ENCODE results near the gene RSL1D1. TPM values are rescaled to one million over a fixed set of nuclear protein-coding genes. Genes with fewer than 3 reads are reported as not detected.

The RSL1D1 gene
- total RNA-seq, 1 experiment from 2014 or later, result 195 TPM

- in situ Hi-C loops (cut with HindIII; ENCODE audit: low pct_unique_long_range_greater_than_20kb, low sequenced_read_pairs), result no loop called here
- ATAC-seq, result no peak
These were observed 51.6 kb downstream of the RSL1D1 start for GRCh38 chr16:11799509-11800381.

GRCh38 chr16:11799017-11799381, 52.3 kb downstream of the RSL1D1 start:
- no peak overlapping the region for H3K27ac ChIP-seq (ENCODE audit: low read length)
- H3K4me3 ChIP-seq (ENCODE audit: low read depth in 2 of 2, low read length in 2 of 2), result no peak overlapping the region
- in situ Hi-C loops (cut with HindIII; ENCODE audit: low pct_unique_long_range_greater_than_20kb, low sequenced_read_pairs), result no loop called here
- DNase-seq (ENCODE audit: low read depth, low spot score) (no peak), ATAC-seq (no peak)
- peaks cover 18% of the 10 kb centered on the region for H3K4me1 ChIP-seq (ENCODE audit: control insufficient read depth, insufficient read depth, low read length)
- H3K36me3 ChIP-seq (ENCODE audit: control insufficient read depth, insufficient read depth, low read length), result no peaks in the 10 kb centered on the region; the same call in none of the 2 replicates
- ChIA-PET POLR2A (interaction anchor here (0.7 kb wide), 1 partner anchor 123 kb away, joined by 5 read pairs; no protein-coding TSS in a partner anchor), CTCF (no interaction called here)
- H3K9me3 ChIP-seq (ENCODE audit: control insufficient read depth, insufficient read depth, low read depth, low read length), result no peaks in the 10 kb centered on the region
- no TSS peak for BruUV-seq (replicated peaks)
- intact Hi-C loops (cut with micrococcal nuclease; ENCODE audit: unreplicated experiment), result no loop called here
- no peaks in the 10 kb centered on the region for H3K27me3 ChIP-seq (ENCODE audit: control insufficient read depth, insufficient read depth, low read length)
- TF ChIP-seq POLR2AphosphoS5 (IDR thresholded peaks at IDR 0.05; ENCODE audit: low read depth, low read length), result no peak
- TF ChIP-seq REST (IDR thresholded peaks at IDR 0.05; ENCODE audit: insufficient read depth in 1 of 2, low read depth in 2 of 2, low read length in 1 of 2), result no peak
- TF ChIP-seq TCF7L2 (IDR thresholded peaks at IDR 0.05; ENCODE audit: low read depth, low read length), result no peak
- no peak for TF ChIP-seq SIN3A (IDR thresholded peaks at IDR 0.05; ENCODE audit: borderline replicate concordance, insufficient read depth, low read depth, low read length)

More at GRCh38 chr16:11799509-11800381, 51.6 kb downstream of the RSL1D1 start:
- H3K4me3 ChIP-seq (ENCODE audit: low read depth in 2 of 2, low read length in 2 of 2), result no peak overlapping the region
- ChIA-PET POLR2A (interaction anchor here (0.6 kb wide), 1 partner anchor 1067 kb away, joined by 3 read pairs; no protein-coding TSS in a partner anchor), CTCF (no interaction called here)
- peaks cover 10% of the 10 kb centered on the region for H3K4me1 ChIP-seq (ENCODE audit: control insufficient read depth, insufficient read depth, low read length)
- H3K27me3 ChIP-seq (ENCODE audit: control insufficient read depth, insufficient read depth, low read length), result no peaks in the 10 kb centered on the region
- H3K9me3 ChIP-seq (ENCODE audit: control insufficient read depth, insufficient read depth, low read depth, low read length), result no peaks in the 10 kb centered on the region
- BruUV-seq (replicated peaks), result no TSS peak
- H3K36me3 ChIP-seq (ENCODE audit: control insufficient read depth, insufficient read depth, low read length), result no peaks in the 10 kb centered on the region; the same call in none of the 2 replicates
- no peak overlapping the region for H3K27ac ChIP-seq (ENCODE audit: low read length)
- DNase-seq (ENCODE audit: low read depth, low spot score), result no peak
- intact Hi-C loops (cut with micrococcal nuclease; ENCODE audit: unreplicated experiment), result no loop called here
- TF ChIP-seq SIN3A (IDR thresholded peaks at IDR 0.05; ENCODE audit: borderline replicate concordance, insufficient read depth, low read depth, low read length) (no peak), POLR2AphosphoS5 (IDR thresholded peaks at IDR 0.05; ENCODE audit: low read depth, low read length) (no peak), CTCF (IDR thresholded peaks at IDR 0.05) (no peak), REST (IDR thresholded peaks at IDR 0.05; ENCODE audit: insufficient read depth in 1 of 2, low read depth in 2 of 2, low read length in 1 of 2) (no peak), TCF7L2 (IDR thresholded peaks at IDR 0.05; ENCODE audit: low read depth, low read length) (no peak)
